ENCODE measurements around the gene DLG2.
"Not testable (repeated sequence)": the region's sequence is repeated elsewhere in the genome, so short reads cannot be mapped to it uniquely, and the experiment has no call there.

Gene DLG2

DNA sequence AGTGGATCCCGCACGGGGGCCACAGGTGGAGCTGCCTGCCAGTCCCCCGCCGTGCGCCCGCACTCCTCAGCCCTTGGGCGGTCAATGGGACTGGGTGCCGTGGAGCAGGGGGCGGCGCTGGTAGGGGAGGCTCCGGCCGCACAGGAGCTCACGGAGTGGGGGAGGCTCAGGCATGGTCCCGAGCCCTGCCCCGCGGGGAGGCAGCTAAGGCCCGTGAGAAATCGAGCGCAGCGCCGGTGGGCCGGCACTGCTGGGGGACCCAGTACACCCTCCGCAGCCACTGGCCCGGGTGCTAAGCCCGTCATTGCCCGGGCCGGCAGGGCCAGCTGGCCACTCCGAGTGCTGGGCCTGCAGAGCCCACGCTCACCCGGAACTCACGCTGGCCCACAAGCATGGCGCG, 1318.7 kb downstream of the DLG2 start:
- DNase-seq = not testable (repeated sequence)

- no peak for DNase-seq
Measured at GRCh38 chr11:84300092-84300491, 1327.1 kb downstream of the DLG2 start.

DNA sequence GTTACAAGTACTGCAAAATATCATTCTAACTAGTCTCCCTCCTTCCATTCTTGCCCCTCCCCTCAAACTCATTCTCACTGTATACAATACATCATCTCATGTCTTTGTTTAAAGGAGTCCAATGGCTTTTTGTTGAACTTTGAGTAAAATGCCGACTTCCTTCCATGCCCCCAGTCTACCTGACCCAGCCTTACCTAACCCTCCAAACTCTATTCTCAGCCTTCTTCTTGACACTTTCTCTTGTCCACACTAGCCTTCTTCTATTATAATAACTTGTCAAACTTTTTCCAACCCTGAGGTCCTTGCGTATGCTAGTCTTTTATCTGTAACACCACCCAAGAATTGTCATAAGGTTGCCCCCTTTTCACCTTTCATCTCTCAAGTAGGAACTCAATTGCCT, 1329.6 kb downstream of the DLG2 start:
- no peak for DNase-seq

GRCh38 chr11:84295815-84296214, 1331.3 kb downstream of the DLG2 start:
- no peak for DNase-seq

- no peak for DNase-seq
Measured at GRCh38 chr11:84292955-84293354, 1334.2 kb downstream of the DLG2 start.

- no peak for DNase-seq
Measured at GRCh38 chr11:84292006-84292405, 1335.1 kb downstream of the DLG2 start.

- DNase-seq = no peak
Measured at GRCh38 chr11:84290647-84291046, 1336.5 kb downstream of the DLG2 start.

DNA sequence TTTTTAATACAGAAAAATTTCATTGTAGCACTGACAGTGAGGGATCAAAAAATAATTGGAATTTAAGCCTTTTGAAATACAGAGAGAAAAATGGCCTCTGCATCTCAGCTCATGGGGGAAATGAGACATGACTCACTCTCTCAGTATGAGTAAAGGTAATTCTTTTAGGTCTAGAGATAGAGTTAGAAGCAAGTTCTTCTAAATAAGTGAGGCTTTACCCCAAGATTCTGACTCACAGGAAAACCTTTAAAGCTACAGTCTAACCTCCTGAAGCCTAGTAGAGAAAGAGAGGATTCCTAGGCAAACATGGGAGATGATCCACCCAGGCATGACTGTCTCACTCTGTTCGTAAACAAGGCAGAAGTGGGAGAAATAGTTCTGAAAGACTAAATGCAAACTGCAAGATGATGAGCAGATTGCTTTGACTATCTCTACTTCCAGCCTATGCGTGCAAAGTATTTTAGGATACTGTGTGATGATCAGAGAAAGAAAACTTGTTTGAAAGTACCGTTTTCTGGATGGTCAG, 1337.7 kb downstream of the DLG2 start:
- no peak for DNase-seq

GRCh38 chr11:84273541-84273940, 1353.6 kb downstream of the DLG2 start:
- DNase-seq = no peak

GRCh38 chr11:84270466-84270865, 1356.7 kb downstream of the DLG2 start:
- DNase-seq = no peak

DNA sequence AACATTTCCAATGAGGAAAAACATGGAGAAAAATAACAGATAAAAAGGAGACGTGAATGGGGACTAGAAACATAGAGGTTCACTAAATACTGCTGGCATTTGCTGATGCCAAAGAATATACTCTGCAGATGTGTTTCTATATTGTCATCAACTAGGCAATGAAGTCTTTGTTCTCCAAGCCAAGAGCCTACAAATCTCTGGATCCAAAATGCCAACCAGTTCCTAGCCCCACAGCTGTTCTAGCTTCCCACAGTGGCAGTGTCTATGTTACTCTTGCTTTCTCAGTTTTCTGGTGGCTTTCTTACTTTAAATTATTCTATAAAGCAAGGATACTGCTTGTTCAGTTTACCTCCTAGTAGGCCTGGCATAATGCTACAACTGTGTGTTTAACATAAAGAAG, 1363.1 kb downstream of the DLG2 start:
- no peak for DNase-seq

- no peak for DNase-seq
Measured at GRCh38 chr11:84261707-84262106, 1365.4 kb downstream of the DLG2 start.

DNA sequence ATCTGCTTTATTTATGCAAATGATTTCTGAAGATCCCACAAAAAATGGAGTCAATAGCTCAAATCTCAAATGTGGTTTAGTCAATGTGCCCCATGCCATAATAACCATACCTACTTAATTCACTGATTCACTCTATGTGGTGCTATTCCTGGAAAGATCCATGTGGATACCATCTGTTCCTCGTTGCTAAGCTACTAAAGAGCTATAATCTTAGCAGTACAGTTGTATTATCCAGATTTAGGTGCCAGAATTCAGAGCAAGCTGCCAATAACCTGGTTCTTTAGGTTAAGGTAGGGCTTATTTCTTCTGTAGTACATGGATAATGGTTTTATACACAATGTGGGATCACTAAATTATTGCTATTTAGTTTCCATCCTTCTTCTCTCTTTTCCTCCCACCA, 1366.3 kb downstream of the DLG2 start:
- no peak for DNase-seq

DNA sequence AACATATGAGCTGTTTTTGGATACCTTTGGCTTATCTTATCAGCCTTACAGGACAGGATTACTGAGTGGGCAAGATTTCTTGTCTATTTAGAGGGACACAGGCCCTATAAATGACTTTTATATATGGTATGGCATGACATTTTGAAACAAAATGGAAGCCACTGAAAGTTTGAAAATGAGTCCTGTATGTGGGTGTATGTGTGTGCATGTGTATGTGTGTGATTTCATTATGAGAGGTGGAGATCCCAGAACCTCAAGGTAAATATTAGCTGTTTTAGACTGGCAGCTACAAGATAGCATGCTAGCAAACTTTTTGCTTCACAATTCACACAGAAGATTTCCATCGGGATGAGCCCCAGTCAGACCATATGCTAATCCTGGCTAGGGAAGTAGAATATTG, 1370.5 kb downstream of the DLG2 start:
- DNase-seq = no peak

GRCh38 chr11:84255483-84255882, 1371.7 kb downstream of the DLG2 start:
- DNase-seq = no peak

GRCh38 chr11:84250834-84251613, 1376.1 kb downstream of the DLG2 start:
- no peak for DNase-seq

GRCh38 chr11:84249344-84250135, 1377.6 kb downstream of the DLG2 start:
- DNase-seq = no peak

DNA sequence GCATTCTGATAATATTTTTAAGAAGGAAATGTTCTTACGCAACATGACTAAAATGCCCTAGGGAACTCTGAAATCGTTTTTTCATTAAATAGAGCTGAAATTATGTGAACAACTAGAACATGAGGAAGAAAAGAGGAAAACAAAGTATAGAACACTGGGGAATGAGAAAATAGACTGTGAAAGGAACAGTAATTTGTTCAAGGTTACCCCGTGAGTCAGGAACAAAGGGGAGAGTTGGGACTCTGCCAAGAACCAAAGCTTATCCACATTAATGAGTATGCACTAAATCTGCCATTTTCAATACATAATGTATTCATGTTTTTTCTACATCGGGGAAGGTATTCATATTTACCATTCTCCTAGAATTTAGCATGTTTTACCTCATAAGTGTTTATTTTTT, 1379.2 kb downstream of the DLG2 start:
- no peak for DNase-seq

GRCh38 chr11:84247129-84247528, 1380.0 kb downstream of the DLG2 start:
- no peak for DNase-seq

DNA sequence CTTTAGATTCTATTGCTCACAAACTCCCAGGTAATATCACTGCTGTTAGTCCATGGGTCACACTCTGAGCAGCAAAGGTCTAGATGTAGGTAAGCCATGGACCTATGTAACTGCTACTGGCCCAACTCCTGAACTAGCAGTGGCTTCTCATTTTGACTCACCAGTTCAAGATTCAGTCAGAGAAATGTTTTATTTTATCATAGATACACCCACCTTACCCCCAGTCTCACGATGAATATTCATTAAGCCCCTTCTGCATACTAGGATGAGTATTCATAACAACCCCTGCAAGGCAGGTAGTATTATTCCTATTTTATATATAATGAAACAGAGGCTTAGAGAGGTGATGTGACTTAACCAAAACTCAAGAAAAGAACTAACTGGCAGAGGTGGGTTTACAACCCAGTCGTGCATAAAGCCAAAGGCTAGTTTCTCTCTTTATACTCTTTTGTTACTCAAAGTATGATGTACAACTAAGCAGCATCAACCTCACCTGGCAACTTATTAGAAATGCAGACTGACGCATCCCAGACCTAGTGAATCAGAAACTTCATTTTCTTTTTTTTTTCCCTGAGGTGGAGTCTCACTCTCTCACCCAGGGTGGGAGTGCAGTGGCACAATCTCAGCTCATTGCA, 1383.4 kb downstream of the DLG2 start:
- DNase-seq = no peak

DNA sequence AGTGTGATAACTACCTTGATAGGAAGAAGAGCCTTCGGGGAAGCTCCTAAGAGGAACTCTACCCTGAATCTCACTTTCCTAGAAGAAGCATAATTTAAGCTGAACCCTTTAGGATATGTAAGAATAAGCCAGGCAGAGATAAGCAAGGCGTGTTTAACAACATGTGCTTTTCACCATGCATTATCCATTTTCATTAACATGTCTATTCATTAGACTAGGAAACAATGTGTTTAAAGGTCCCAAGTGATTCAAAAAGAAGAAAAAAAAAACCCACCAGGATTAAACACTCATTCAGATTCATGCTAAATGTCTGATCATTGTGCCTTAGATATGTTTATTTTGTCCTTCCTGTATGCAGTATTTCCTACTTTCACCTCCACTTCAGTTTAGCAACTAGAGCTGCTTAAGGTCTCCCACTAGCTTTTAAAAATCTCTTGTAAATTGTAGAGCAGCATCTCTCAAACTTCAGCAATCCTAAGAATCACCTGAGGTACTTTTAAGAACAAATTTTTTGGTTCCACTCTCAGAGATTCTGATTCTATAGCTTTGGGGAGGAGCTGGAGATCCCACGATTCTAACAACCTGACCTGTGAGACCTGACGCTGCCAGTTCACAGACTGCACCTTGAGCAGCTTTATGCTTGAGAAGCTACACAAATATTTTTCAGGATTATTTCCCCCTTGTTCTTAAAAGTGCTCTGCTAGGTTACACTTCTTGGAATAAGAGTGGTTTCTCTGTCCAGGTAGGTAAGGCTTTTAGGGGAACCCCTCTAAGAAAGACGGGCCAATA, 1385.6 kb downstream of the DLG2 start:
- DNase-seq = no peak

DNA sequence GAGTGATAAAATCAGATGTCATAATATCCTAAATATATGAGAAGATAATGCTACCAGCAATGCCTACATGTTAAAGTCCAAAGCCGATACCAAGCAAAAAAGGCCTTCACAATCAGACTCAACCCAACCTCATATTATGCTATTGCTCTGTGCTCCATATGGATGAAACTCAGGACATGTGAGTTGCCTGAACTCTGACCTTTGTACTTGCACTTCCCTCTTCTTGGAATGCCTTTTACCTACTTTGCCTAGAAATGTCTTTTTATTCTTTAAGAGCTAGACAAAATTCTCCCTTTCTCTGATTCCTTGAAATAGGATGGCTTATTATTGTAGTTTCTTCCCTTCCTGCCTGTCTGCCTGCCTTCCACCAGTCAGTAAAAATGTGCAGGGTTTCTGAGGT, 1386.3 kb downstream of the DLG2 start:
- DNase-seq = no peak

- no peak for DNase-seq
Measured at GRCh38 chr11:84236436-84236835, 1390.7 kb downstream of the DLG2 start.

Data from SHP77 treated with DMSO at 0.1 percent for 48 hours (cell line).